Right lobe of liver (tissue), 6 donors: ENCODE measurements around the gene ZYG11A. TPM values are rescaled to one million over a fixed set of nuclear protein-coding genes. Genes with fewer than 3 reads are reported as not detected.
A peak's percentile ranks its signal among the peaks of the same experiment; 100 is the strongest.

Experiments used
- ATAC-seq, 4 donors: fragments of 200-7000 bp; cut with Tn5 transposase; one replicate each; pipeline ENCODE4 v1.9.1; 2020; ENCODE audit warnings: mild to moderate bottlenecking in 4 of 4, moderate library complexity in 4 of 4
- DNase-seq, 3 donors: peaks; one replicate each; pipeline ENCODE4 v3.0.0-alpha.2; 2020
- H3K27ac ChIP-seq, 3 donors: fragments of 200-600 bp; one replicate each; pipeline ENCODE4 v1.8.0; 2022
- H3K27me3 ChIP-seq, 2 donors: fragments of 200-600 bp; one replicate each; pipeline ENCODE4 v1.8.0; 2022
- H3K36me3 ChIP-seq, 4 donors: fragments of 200-600 bp; sonication (generic) in 1 of 4; one replicate each; pipeline versions ENCODE4 v1.5.1 to v1.8.0; 2017 to 2022; ENCODE audit warnings: control low read depth in 1 of 4
- H3K4me1 ChIP-seq, 4 donors: fragments of 200-600 bp; sonication (generic) in 1 of 4; one replicate each; pipeline versions ENCODE4 v1.5.1 to v1.8.0; 2017 to 2022; ENCODE audit warnings: control low read depth in 1 of 4
- H3K4me3 ChIP-seq, 3 donors: fragments of 200-600 bp; one replicate each; pipeline ENCODE4 v1.8.0; 2022
- H3K9me3 ChIP-seq, 4 donors: fragments of 200-600 bp; sonication (generic) in 1 of 4; one replicate each; pipeline versions ENCODE4 v1.5.1 to v1.8.0; 2017 to 2022; ENCODE audit warnings: control low read depth in 1 of 4
- CTCF ChIP-seq, 4 donors: fragments of 200-600 bp in 3 of 4; fragments of 450-650 bp in 1 of 4; IDR thresholded peaks; one replicate each; pipeline versions ENCODE4 v1.5.1 to v1.8.0; 2016 to 2022; ENCODE audit warnings: antibody characterized with exemption in 4 of 4, mild to moderate bottlenecking in 2 of 4
- POLR2A ChIP-seq: fragments of 450-650 bp; IDR thresholded peaks from one replicate; pipeline ENCODE4 v1.6.1; 2017; ENCODE audit warnings: antibody characterized with exemption, mild to moderate bottlenecking
- WGBS: methylation state at CpG from one replicate; pipeline ENCODE4 v1.1.6; 2018; ENCODE audit warnings: low coverage, low lambda C conversion rate; ENCODE audit not compliant: insufficient coverage; ENCODE audit errors: missing lambda C conversion rate; 5-methylcytosine and 5-hydroxymethylcytosine counted together
- intact Hi-C, 2 donors: fragments of 100-400 bp; cut with DNase I; formaldehyde crosslinking; loops; one replicate each; pipeline versions ENCODE4 v1.11.2 to v1.14.1; 2022
- total RNA-seq, 6 experiments: library from RNA; depleted of rRNA in 2 of 6; stranded (reverse); fragments of >200 nt in 2 of 6; fragmentation: NEBNext Ultra II Directional in 3 of 6; extraction: Animal tissue kit (Norgen Biotek cat#: 25700) in 3 of 6; gene quantifications; one replicate each; pipeline versions ENCODE4 v1.1.0 to v1.2.4, GENCODE V29; 2016 to 2023
- donor health status: DM: no; HTN: yes; CAD: no.
- donor health status: DM: no; HTN: no; CAD: no.
- donor health status: DM: no; HTN: no; CAD: no.
- donor health status: DM: no; HTN: yes; CAD: no.
- donor health status: DM: no; HTN: yes; CAD: no.

ZYG11A gene
- total RNA-seq, 6 experiments from 2014 or later: 0.22 to 1.5 (median 1.0) TPM

GRCh38 chr1:52920791-52921291 lies 78.3 kb downstream of the ZYG11A start:
- Histone ChIP-seq H3K36me3 (no peaks in the 10 kb centered on the region), H3K27me3 (no peaks in the 10 kb centered on the region), H3K4me3 (peak overlapping the region; percentile 67 to 76 (median 75)), H3K4me1 (peaks cover 0 to 61% (median 18%) of the 10 kb centered on the region in 4 donors), H3K9me3 (no peaks in the 10 kb centered on the region), H3K27ac (peak overlapping the region; percentile 94 to 98 (median 97))
- DNase-seq (peak; percentile 65 to 91 (median 89)), ATAC-seq (peak; percentile 28 to 69 (median 62))
- intact Hi-C loops: loop anchor here in 1 of 2 donors (10.0 kb wide), 1 partner anchor 216 kb away; no protein-coding TSS in a partner anchor
- 26% methylated on average over 2 of the region's 35 CpGs for WGBS
- TF ChIP-seq CTCF (IDR thresholded peaks at IDR 0.05) (no peak), POLR2A (no peak)

GRCh38 chr1:52925571-52926005 lies 83.0 kb downstream of the ZYG11A start:
- H3K4me3 ChIP-seq: peak overlapping the region in 2 of 3 donors; percentile 81 to 85
- ATAC-seq: peak; percentile 18 to 55 (median 24)
- intact Hi-C loops: loop anchor here in 1 of 2 donors (10.0 kb wide), 1 partner anchor 221 kb away; no protein-coding TSS in a partner anchor
- peaks cover 0 to 28% (median 3%) of the 10 kb centered on the region in 4 donors for H3K4me1 ChIP-seq
- no peaks in the 10 kb centered on the region for H3K9me3 ChIP-seq
- DNase-seq: peak in 1 of 3 donors; percentile 81
- H3K27ac ChIP-seq: peak overlapping the region; percentile 84 to 92 (median 88)
- TF ChIP-seq POLR2A (no peak), CTCF (IDR thresholded peaks at IDR 0.05) (peak in 1 of 4 donors; percentile 5)
- peaks cover 0 to 3% (median 0%) of the 10 kb centered on the region in 4 donors for H3K36me3 ChIP-seq
- no peaks in the 10 kb centered on the region for H3K27me3 ChIP-seq
- 27% methylated on average over 5 of the region's 5 CpGs for WGBS

GRCh38 chr1:52926864-52927211 lies 84.3 kb downstream of the ZYG11A start:
- intact Hi-C loops: loop anchor here in 1 of 2 donors (10.0 kb wide), 1 partner anchor 222 kb away; no protein-coding TSS in a partner anchor
- WGBS: 3% methylated on average over 8 of the region's 12 CpGs
- DNase-seq: no peak
- peak overlapping the region; percentile 81 to 85 (median 85) for H3K4me3 ChIP-seq
- no peaks in the 10 kb centered on the region for H3K9me3 ChIP-seq
- H3K27ac ChIP-seq: peak overlapping the region; percentile 84 to 92 (median 88)
- ATAC-seq: no peak
- H3K4me1 ChIP-seq: peaks cover 0 to 38% (median 3%) of the 10 kb centered on the region in 4 donors
- peaks cover 0 to 3% (median 0%) of the 10 kb centered on the region in 4 donors for H3K36me3 ChIP-seq
- no peaks in the 10 kb centered on the region for H3K27me3 ChIP-seq
- TF ChIP-seq POLR2A (no peak), CTCF (IDR thresholded peaks at IDR 0.05) (no peak)

- Histone ChIP-seq H3K4me1 (peaks cover 0 to 38% (median 3%) of the 10 kb centered on the region in 4 donors), H3K4me3 (peak within 1 kb of the TSS; percentile 81 to 85 (median 85)), H3K36me3 (peaks cover 0 to 3% (median 0%) of the 10 kb centered on the region in 4 donors), H3K27me3 (no peaks in the 10 kb centered on the region), H3K27ac (peak within 1 kb of the TSS; percentile 84 to 92 (median 88)), H3K9me3 (no peaks in the 10 kb centered on the region)
- WGBS: 0% methylated on average over 32 of the region's 65 CpGs
- TF ChIP-seq CTCF (IDR thresholded peaks at IDR 0.05) (no peak), POLR2A (peak; percentile 92)
- DNase-seq (peak; percentile 91 to 94 (median 93)), ATAC-seq (peak; percentile 82 to 88 (median 84))
- intact Hi-C loops: loop anchor here in 1 of 2 donors (10.0 kb wide), 1 partner anchor 223 kb away; no protein-coding TSS in a partner anchor
These were observed 84.9 kb downstream of the ZYG11A start, which contains the start of gene SCP2 for GRCh38 chr1:52927212-52928014. Gene SCP2 (plus strand): TSS chr1:52927276. CDS start chr1:52927397, 121 bp downstream.
